Spleen (tissue), 7 donors: ENCODE measurements around the gene DTNA.

Source experiments
- CTCF ChIP-seq, 11 experiments: fragments of 200-600 bp in 7 of 11; fragments of 450-650 bp in 4 of 11; sonication (generic) in 4 of 11; IDR thresholded peaks in 8 of 11; conservative IDR thresholded peaks in 3 of 11; 1 replicate in 7 of 11; 2 replicates in 4 of 11; pipeline versions ENCODE4 v1.4.0 to v1.8.0; 2016 to 2021; ENCODE audit warnings: antibody characterized with exemption in 11 of 11, inconsistent platforms in 4 of 11, mild to moderate bottlenecking in 1 of 11
- POLR2A ChIP-seq, 3 donors: fragments of 450-650 bp; IDR thresholded peaks; one replicate each; pipeline ENCODE4 v1.5.1; 2017; ENCODE audit warnings: antibody characterized with exemption in 3 of 3, mild to moderate bottlenecking in 1 of 3
- POLR2AphosphoS5 ChIP-seq, 3 donors: sonication (generic); formaldehyde crosslinking; IDR thresholded peaks; one replicate each; pipeline ENCODE4 v1.5.1; 2017; ENCODE audit warnings: antibody characterized with exemption in 3 of 3
- donor health status: DM: no; HTN: no; CAD: no; lungs with moderate emphysema.
- donor health status: DM: no; HTN: no; CAD: no.
- donor health status: DM: no; HTN: no; CAD: no.

GRCh38 chr18:34767601-34768027 is 57.5 kb downstream of the DTNA start:
- TF ChIP-seq CTCF (IDR thresholded peaks at IDR 0.05 in 8 of 11, conservative IDR thresholded peaks at IDR 0.05 in 3 of 11) (no peak), POLR2AphosphoS5 (IDR thresholded peaks at IDR 0.05) (no peak), POLR2A (IDR thresholded peaks at IDR 0.05) (no peak)
